Activated naive CD8-positive, alpha-beta T cell treated with anti-CD3 and anti-CD28 coated beads for 36 hours (primary cell): Measurements from ENCODE around the gene C20orf202. TPM values are rescaled to one million over a fixed set of nuclear protein-coding genes. Genes with fewer than 3 reads are reported as not detected.
"Not testable (repeated sequence)": the region's sequence is repeated elsewhere in the genome, so short reads cannot be mapped to it uniquely, and the experiment has no call there.

ENCODE experiments used
- DNase-seq: peaks from one replicate; pipeline ENCODE4 v3.0.0; 2021
- H3K27ac Mint-ChIP-seq: one replicate; pipeline ENCODE4 v1.8.0; 2022; ENCODE audit warnings: mild to moderate bottlenecking, moderate library complexity, mixed read lengths
- H3K27me3 Mint-ChIP-seq: one replicate; pipeline ENCODE4 v1.8.0; 2022; ENCODE audit warnings: mild to moderate bottlenecking, mixed read lengths
- H3K36me3 Mint-ChIP-seq: one replicate; pipeline ENCODE4 v1.8.0; 2021; ENCODE audit warnings: mild to moderate bottlenecking, mixed read lengths
- H3K4me1 Mint-ChIP-seq: one replicate; pipeline ENCODE4 v1.8.0; 2021; ENCODE audit warnings: mixed read lengths
- H3K4me3 Mint-ChIP-seq: one replicate; pipeline ENCODE4 v1.8.0; 2022; ENCODE audit warnings: mild to moderate bottlenecking, moderate library complexity, mixed read lengths
- H3K9me3 Mint-ChIP-seq: one replicate; pipeline ENCODE4 v1.8.0; 2022; ENCODE audit warnings: mixed read lengths
- total RNA-seq, 2 experiments: library from RNA; stranded (reverse); gene quantifications; one replicate each; pipeline ENCODE4 v1.2.3, GENCODE V29; 2021

The C20orf202 gene
- total RNA-seq, 2 experiments from 2014 or later = not detected

GRCh38 chr20:1210501-1210900, 7.2 kb downstream of the C20orf202 start:
- no peak overlapping the region for H3K27ac Mint-ChIP-seq
- H3K36me3 Mint-ChIP-seq = no peaks in the 10 kb centered on the region

GRCh38 chr20:1212023-1212422, 8.8 kb downstream of the C20orf202 start:
- no peak overlapping the region for H3K4me3 Mint-ChIP-seq

More at GRCh38 chr20:1210501-1210900, 7.2 kb downstream of the C20orf202 start:
- Mint-ChIP-seq H3K27me3 (no peaks in the 10 kb centered on the region), H3K4me1 (peaks cover 14% of the 10 kb centered on the region), H3K4me3 (no peak overlapping the region), H3K9me3 (no peaks in the 10 kb centered on the region)
- DNase-seq = no peak

GRCh38 chr20:1212607-1213396, 9.5 kb downstream of the C20orf202 start:
- H3K4me3 Mint-ChIP-seq = no peak overlapping the region

More at GRCh38 chr20:1212023-1212422, 8.8 kb downstream of the C20orf202 start:
- DNase-seq = no peak
- H3K27ac Mint-ChIP-seq = no peak overlapping the region
- no peaks in the 10 kb centered on the region for H3K9me3 Mint-ChIP-seq
- H3K27me3 Mint-ChIP-seq = no peaks in the 10 kb centered on the region
- peaks cover 26% of the 10 kb centered on the region for H3K4me1 Mint-ChIP-seq
- no peaks in the 10 kb centered on the region for H3K36me3 Mint-ChIP-seq

GRCh38 chr20:1214838-1215261, 11.6 kb downstream of the C20orf202 start:
- no peak for DNase-seq
- no peaks in the 10 kb centered on the region for H3K9me3 Mint-ChIP-seq
- peaks cover 27% of the 10 kb centered on the region for H3K4me1 Mint-ChIP-seq
- H3K27me3 Mint-ChIP-seq = no peaks in the 10 kb centered on the region
- H3K36me3 Mint-ChIP-seq = no peaks in the 10 kb centered on the region
- H3K27ac Mint-ChIP-seq = peak overlapping the region; percentile 9
- H3K4me3 Mint-ChIP-seq = no peak overlapping the region

More at GRCh38 chr20:1212607-1213396, 9.5 kb downstream of the C20orf202 start:
- H3K27ac Mint-ChIP-seq = no peak overlapping the region
- no peaks in the 10 kb centered on the region for H3K9me3 Mint-ChIP-seq
- no peaks in the 10 kb centered on the region for H3K36me3 Mint-ChIP-seq
- H3K27me3 Mint-ChIP-seq = no peaks in the 10 kb centered on the region
- peak; percentile 62 for DNase-seq
- H3K4me1 Mint-ChIP-seq = peaks cover 27% of the 10 kb centered on the region

- no peaks in the 10 kb centered on the region for H3K27me3 Mint-ChIP-seq
- H3K9me3 Mint-ChIP-seq = no peaks in the 10 kb centered on the region
- peak overlapping the region; percentile 38 for H3K4me3 Mint-ChIP-seq
- H3K36me3 Mint-ChIP-seq = no peaks in the 10 kb centered on the region
- H3K4me1 Mint-ChIP-seq = peaks cover 27% of the 10 kb centered on the region
- peak; percentile 39 for DNase-seq
- peak overlapping the region; percentile 82 for H3K27ac Mint-ChIP-seq
Observed at GRCh38 chr20:1215386-1216170, 12.3 kb downstream of the C20orf202 start.

GRCh38 chr20:1216527-1217427, 13.5 kb downstream of the C20orf202 start:
- H3K27me3 Mint-ChIP-seq, H3K9me3 Mint-ChIP-seq, DNase-seq, H3K36me3 Mint-ChIP-seq, H3K4me3 Mint-ChIP-seq: not testable (repeated sequence)
- peak overlapping the region; percentile 21 for H3K27ac Mint-ChIP-seq
- peaks cover 27% of the 10 kb centered on the region for H3K4me1 Mint-ChIP-seq

GRCh38 chr20:1222750-1223149, 19.5 kb downstream of the C20orf202 start:
- not testable (repeated sequence) for DNase-seq, H3K27ac Mint-ChIP-seq, H3K4me3 Mint-ChIP-seq, H3K36me3 Mint-ChIP-seq, H3K9me3 Mint-ChIP-seq, H3K4me1 Mint-ChIP-seq
- H3K27me3 Mint-ChIP-seq = peaks cover 12% of the 10 kb centered on the region

GRCh38 chr20:1224205-1224890, 21.1 kb downstream of the C20orf202 start:
- H3K9me3 Mint-ChIP-seq = peaks cover 10% of the 10 kb centered on the region
- H3K36me3 Mint-ChIP-seq = peaks cover 1% of the 10 kb centered on the region
- H3K27ac Mint-ChIP-seq = no peak overlapping the region
- H3K4me1 Mint-ChIP-seq = peaks cover 10% of the 10 kb centered on the region
- DNase-seq = no peak
- H3K4me3 Mint-ChIP-seq = no peak overlapping the region
- H3K27me3 Mint-ChIP-seq = peaks cover 19% of the 10 kb centered on the region

- peak overlapping the region; percentile 75 for H3K4me3 Mint-ChIP-seq
- H3K36me3 Mint-ChIP-seq = peaks cover 1% of the 10 kb centered on the region
- H3K9me3 Mint-ChIP-seq = peaks cover 10% of the 10 kb centered on the region
- no peak for DNase-seq
- peaks cover 19% of the 10 kb centered on the region for H3K27me3 Mint-ChIP-seq
- no peak overlapping the region for H3K27ac Mint-ChIP-seq
- H3K4me1 Mint-ChIP-seq = peaks cover 10% of the 10 kb centered on the region
Observed at GRCh38 chr20:1225263-1225782, 22.1 kb downstream of the C20orf202 start.

GRCh38 chr20:1225783-1226654, 22.8 kb downstream of the C20orf202 start, which contains the start of gene RAD21L1:
Gene RAD21L1 (plus strand): TSS chr20:1226044. CDS start chr20:1228454, 2,410 bp downstream.
- DNase-seq = peak; percentile 73
- Mint-ChIP-seq H3K9me3 (peaks cover 10% of the 10 kb centered on the region), H3K27me3 (peaks cover 24% of the 10 kb centered on the region), H3K4me3 (peak within 1 kb of the TSS; percentile 78), H3K4me1 (peaks cover 10% of the 10 kb centered on the region), H3K36me3 (peaks cover 1% of the 10 kb centered on the region), H3K27ac (no peak within 1 kb of the TSS)

- Mint-ChIP-seq H3K9me3 (no peaks in the 10 kb centered on the region), H3K4me3 (no peak overlapping the region), H3K4me1 (peaks cover 13% of the 10 kb centered on the region), H3K27me3 (peaks cover 28% of the 10 kb centered on the region), H3K36me3 (no peaks in the 10 kb centered on the region), H3K27ac (no peak overlapping the region)
- DNase-seq = no peak
Observed at GRCh38 chr20:1229541-1229940, 26.3 kb downstream of the C20orf202 start.

GRCh38 chr20:1232286-1233111, 29.2 kb downstream of the C20orf202 start:
- Mint-ChIP-seq H3K36me3 (no peaks in the 10 kb centered on the region), H3K4me1 (peaks cover 3% of the 10 kb centered on the region), H3K4me3 (no peak overlapping the region), H3K27me3 (peaks cover 19% of the 10 kb centered on the region), H3K9me3 (no peaks in the 10 kb centered on the region), H3K27ac (no peak overlapping the region)
- DNase-seq = no peak
